B cell (primary cell): Measurements from ENCODE around the gene BCL2. TPM values are rescaled to one million over a fixed set of nuclear protein-coding genes. Genes with fewer than 3 reads are reported as not detected.

Experiments used
- ATAC-seq: fragments of 200-7000 bp; cut with Tn5 transposase; one replicate; pipeline ENCODE4 v1.10.0; 2021; ENCODE audit warnings: low read depth, mild to moderate bottlenecking, moderate number of reproducible peaks, moderate library complexity
- CTCF ChIA-PET: fragments of 350-600 bp; sonication (Branson Sonifier 250); formaldehyde crosslinking; loops from one replicate; lab custom pipeline; 2021; ENCODE audit warnings: antibody characterized with exemption, inconsistent platforms; lab: Charles Lee
- POLR2A ChIA-PET: fragments of 350-600 bp; sonication (Branson Sonifier 250); formaldehyde crosslinking; loops from one replicate; lab custom pipeline; 2021; ENCODE audit warnings: antibody characterized with exemption; lab: Charles Lee
- DNase-seq: peaks from one replicate; pipeline ENCODE4 v3.0.0; 2013
- H2AFZ ChIP-seq: 2 replicates; pipeline ENCODE4 v1.6.1; 2012; ENCODE audit warnings: mild to moderate bottlenecking, low read depth, low read length; ENCODE audit not compliant: insufficient read depth, poor library complexity, severe bottlenecking
- H3K27ac ChIP-seq, 2 donors: 1 replicate in 1 of 2; 2 replicates in 1 of 2; pipeline ENCODE4 v1.5.1; 2012 to 2013; ENCODE audit warnings: low read length in 2 of 2, mild to moderate bottlenecking in 2 of 2, moderate library complexity in 1 of 2
- H3K27me3 ChIP-seq, 4 experiments: fragments of 200-600 bp in 1 of 4; sonication (generic) in 1 of 4; replicated peaks in 1 of 4; 1 replicate in 2 of 4; 2 replicates in 2 of 4; pipeline versions ENCODE4 v1.6.1 to v1.7.0; 2013 to 2016; ENCODE audit warnings: low read length in 3 of 4, mild to moderate bottlenecking in 2 of 4, mixed read lengths in 1 of 4, moderate library complexity in 1 of 4; ENCODE audit not compliant: insufficient read depth in 4 of 4, control insufficient read depth in 3 of 4; ENCODE audit errors: control extremely low read depth in 1 of 4
- H3K36me3 ChIP-seq, 2 experiments: replicated peaks in 1 of 2; 1 replicate in 1 of 2; 2 replicates in 1 of 2; pipeline versions ENCODE4 v1.6.1 to v1.7.1; 2013; ENCODE audit warnings: low read length in 1 of 2; ENCODE audit not compliant: insufficient read depth in 2 of 2, control insufficient read depth in 1 of 2; ENCODE audit errors: control extremely low read depth in 1 of 2, extremely low read depth in 1 of 2
- H3K4me1 ChIP-seq, 2 donors: fragments of 200-600 bp in 1 of 2; sonication (generic) in 1 of 2; 1 replicate in 1 of 2; 2 replicates in 1 of 2; pipeline versions ENCODE4 v1.5.1 to v1.6.1; 2013 to 2017; ENCODE audit warnings: low read length in 2 of 2; ENCODE audit not compliant: control insufficient read depth in 2 of 2, insufficient read depth in 2 of 2
- H3K4me2 ChIP-seq: replicated peaks from 2 replicates; pipeline ENCODE3; 2012; ENCODE audit warnings: mild to moderate bottlenecking, low read depth, low read length; ENCODE audit not compliant: poor library complexity, severe bottlenecking
- H3K4me3 ChIP-seq, 5 experiments: fragments of 200-600 bp in 1 of 5; sonication (generic) in 1 of 5; 1 replicate in 3 of 5; 2 replicates in 2 of 5; pipeline versions ENCODE4 v1.5.1 to v1.7.0; 2011 to 2016; ENCODE audit warnings: low read length in 4 of 5, mild to moderate bottlenecking in 4 of 5, low read depth in 2 of 5, control low read depth in 1 of 5, moderate library complexity in 1 of 5; ENCODE audit not compliant: insufficient read depth in 1 of 5; ENCODE audit errors: control extremely low read depth in 1 of 5, extremely low read depth in 1 of 5
- H3K79me2 ChIP-seq: fragments of 200-600 bp; sonication (generic); one replicate; pipeline ENCODE4 v1.6.0; 2016; ENCODE audit warnings: low read length; ENCODE audit not compliant: control insufficient read depth, insufficient read depth
- H3K9ac ChIP-seq: fragments of 200-600 bp; sonication (generic); 2 replicates; pipeline ENCODE4 v1.6.1; 2017; ENCODE audit warnings: mild to moderate bottlenecking, low read length, moderate library complexity
- H3K9me3 ChIP-seq, 3 donors: one replicate each; pipeline versions ENCODE4 v1.6.1 to v1.7.1; 2013; ENCODE audit warnings: low read length in 2 of 3; ENCODE audit not compliant: control insufficient read depth in 2 of 3, insufficient read depth in 1 of 3; ENCODE audit errors: control extremely low read depth in 1 of 3
- H4K20me1 ChIP-seq: 2 replicates; pipeline ENCODE4 v1.6.0; 2012; ENCODE audit warnings: mild to moderate bottlenecking, low read length; ENCODE audit not compliant: insufficient read depth, control insufficient read depth, poor library complexity, severe bottlenecking
- H3K27ac Mint-ChIP-seq: one replicate; pipeline ENCODE4 v1.8.0; 2021; ENCODE audit warnings: mixed read lengths
- H3K27me3 Mint-ChIP-seq: one replicate; pipeline ENCODE4 v1.8.0; 2021; ENCODE audit warnings: mixed read lengths
- H3K4me1 Mint-ChIP-seq: one replicate; pipeline ENCODE4 v1.8.0; 2021; ENCODE audit warnings: mixed read lengths
- H3K4me3 Mint-ChIP-seq: one replicate; pipeline ENCODE4 v1.8.0; 2021; ENCODE audit warnings: mixed read lengths
- H3K9me3 Mint-ChIP-seq: one replicate; pipeline ENCODE4 v1.8.0; 2022; ENCODE audit warnings: mixed read lengths; ENCODE audit not compliant: insufficient read depth
- CTCF ChIP-seq: fragments of 200-600 bp; IDR thresholded peaks from one replicate; pipeline ENCODE4 v1.8.0; 2022; ENCODE audit warnings: antibody characterized with exemption, mild to moderate bottlenecking
- EZH2 ChIP-seq: IDR thresholded peaks from 2 replicates; pipeline ENCODE4 v1.6.1; 2012; ENCODE audit warnings: borderline replicate concordance, low read depth, mild to moderate bottlenecking, moderate library complexity, low read length; ENCODE audit not compliant: insufficient read depth, poor library complexity, severe bottlenecking
- WGBS: methylation state at CpG from one replicate; pipeline ENCODE4 v1.1.5; 2013; ENCODE audit warnings: missing lambda C conversion rate; ENCODE audit not compliant: insufficient coverage; 5-methylcytosine and 5-hydroxymethylcytosine counted together
- intact Hi-C: fragments of 100-400 bp; cut with micrococcal nuclease; formaldehyde crosslinking; loops from one replicate; pipeline ENCODE4 v1.10.0; 2022
- polyA plus RNA-seq: library from polyadenylated mRNA; depleted of rRNA; stranded (reverse); fragments of >200 nt; gene quantifications from 2 replicates; pipeline ENCODE4 v1.2.3, GENCODE V29; 2012
- total RNA-seq, 2 donors: library from RNA; stranded (reverse); fragments of 120-200 nt in 1 of 2; gene quantifications; 1 replicate in 1 of 2; 2 replicates in 1 of 2; pipeline versions ENCODE4 v1.2.3 to v1.2.4, GENCODE V29; 2013 to 2022

The BCL2 gene
- total and polyA plus RNA-seq, 2 donors (not counting 1 experiment from before 2014, with no cell fraction given) = 27.6 to 144 TPM

- DNase-seq (no peak), ATAC-seq (no peak)
- Mint-ChIP-seq H3K9me3 (no peaks in the 10 kb centered on the region), H3K4me1 (peaks cover 54% of the 10 kb centered on the region), H3K4me3 (no peak overlapping the region), H3K27me3 (no peaks in the 10 kb centered on the region), H3K27ac (peak overlapping the region; percentile 43)
- TF ChIP-seq EZH2 (no peak), CTCF (no peak)
- no peak overlapping the region for H3K4me3 ChIP-seq
- no peaks in the 10 kb centered on the region for H3K27me3 ChIP-seq
- CTCF ChIA-PET = interaction anchor here (1.2 to 1.8 kb wide), 2 partner anchors 100 to 122 kb away, joined by 3 to 5 read pairs; no protein-coding TSS in a partner anchor
- H4K20me1 ChIP-seq = peaks cover 19% of the 10 kb centered on the region
- peak overlapping the region in 1 of 2 donors; percentile 27 for H3K27ac ChIP-seq
- H3K79me2 ChIP-seq = peaks cover 77% of the 10 kb centered on the region
- intact Hi-C loops = loop anchor here (5.0 kb wide), 1 partner anchor 39 kb away; no protein-coding TSS in a partner anchor
- H3K36me3 ChIP-seq = peaks cover 1 to 6% of the 10 kb centered on the region in 2 experiments
- no peaks in the 10 kb centered on the region for H3K9me3 ChIP-seq
- H3K4me1 ChIP-seq = peaks cover 9 to 19% of the 10 kb centered on the region in 2 donors
- no peak overlapping the region for H3K4me2 ChIP-seq
- POLR2A ChIA-PET = no interaction called here
- WGBS = 60% methylated on average over 1 of the region's 10 CpGs
- H2AFZ ChIP-seq = no peak overlapping the region
- H3K9ac ChIP-seq = no peak overlapping the region
These were observed 65.9 kb downstream of the BCL2 start for GRCh38 chr18:63253428-63254372.

- Mint-ChIP-seq H3K9me3 (no peaks in the 10 kb centered on the region), H3K4me1 (peaks cover 56% of the 10 kb centered on the region), H3K27ac (no peak overlapping the region), H3K27me3 (no peaks in the 10 kb centered on the region), H3K4me3 (no peak overlapping the region)
- Histone ChIP-seq H4K20me1 (peaks cover 20% of the 10 kb centered on the region), H2AFZ (no peak overlapping the region), H3K4me1 (peaks cover 9 to 19% of the 10 kb centered on the region in 2 donors), H3K9me3 (no peaks in the 10 kb centered on the region), H3K27ac (peak overlapping the region in 1 of 2 donors; percentile 7), H3K4me2 (no peak overlapping the region), H3K27me3 (no peaks in the 10 kb centered on the region), H3K9ac (no peak overlapping the region), H3K79me2 (peaks cover 82% of the 10 kb centered on the region), H3K36me3 (peaks cover 1 to 4% of the 10 kb centered on the region in 2 experiments), H3K4me3 (no peak overlapping the region)
- ATAC-seq = no peak
- ChIA-PET CTCF (no interaction called here), POLR2A (no interaction called here)
- no peak for DNase-seq
- intact Hi-C loops = loop anchor here (5.0 kb wide), 1 partner anchor 39 kb away; no protein-coding TSS in a partner anchor
- WGBS = 79% methylated on average over 3 of the region's 6 CpGs
- TF ChIP-seq EZH2 = no peak
- TF ChIP-seq CTCF = no peak
These were observed 66.6 kb downstream of the BCL2 start for GRCh38 chr18:63253014-63253413.
